PC-9 (cell line): ENCODE data around the gene LRRC2. TPM values are rescaled to one million over a fixed set of nuclear protein-coding genes. Genes with fewer than 3 reads are reported as not detected.

Experiments used
- BruUV-seq: library from RNA; stranded (reverse); fragments of 400-500 nt; replicated peaks from 2 replicates; lab custom pipeline; 2021; lab: Mats Ljungman, UMichigan
- CTCF ChIA-PET: fragments of 300-600 bp; sonication (Branson Sonifier 250); formaldehyde crosslinking; loops from one replicate; lab custom pipeline; 2022; ENCODE audit warnings: antibody characterized with exemption; lab: Charles Lee
- POLR2A ChIA-PET: fragments of 300-600 bp; sonication (Branson Sonifier 250); formaldehyde crosslinking; loops from one replicate; lab custom pipeline; 2022; ENCODE audit warnings: antibody characterized with exemption; ENCODE audit not compliant: unreplicated experiment; lab: Charles Lee
- DNase-seq, 2 experiments: peaks; one replicate each; pipeline versions ENCODE4 v3.0.0 to v3.0.0-alpha.2; 2015 to 2022; ENCODE audit warnings: mixed read lengths in 1 of 2
- H2AFZ ChIP-seq: fragments of 200-600 bp; sonication (generic); 2 replicates; pipeline ENCODE4 v1.8.1; 2017; ENCODE audit warnings: antibody characterized with exemption
- H3F3A ChIP-seq: fragments of 200-600 bp; sonication (generic); 2 replicates; pipeline ENCODE4 v1.8.1; 2017; ENCODE audit warnings: antibody characterized with exemption, mild to moderate bottlenecking, low read depth; ENCODE audit not compliant: insufficient read depth
- H3K27ac ChIP-seq: fragments of 200-600 bp; sonication (generic); 2 replicates; pipeline ENCODE4 v1.6.1; 2016; ENCODE audit warnings: mixed run types
- H3K27me3 ChIP-seq: fragments of 200-600 bp; sonication (generic); 2 replicates; pipeline ENCODE4 v1.6.1; 2016; ENCODE audit warnings: low read depth, mixed run types; ENCODE audit not compliant: insufficient read depth
- H3K36me3 ChIP-seq: fragments of 200-600 bp; sonication (generic); 2 replicates; pipeline ENCODE4 v1.6.1; 2016; ENCODE audit warnings: low read depth, mixed run types
- H3K4me1 ChIP-seq: fragments of 200-600 bp; sonication (generic); replicated peaks from 2 replicates; pipeline ENCODE4 v1.6.1; 2016; ENCODE audit warnings: mixed run types; ENCODE audit not compliant: insufficient read depth
- H3K4me2 ChIP-seq: fragments of 200-600 bp; sonication (generic); 2 replicates; pipeline ENCODE4 v1.6.1; 2017; ENCODE audit warnings: mixed run types
- H3K4me3 ChIP-seq: fragments of 200-600 bp; sonication (generic); 2 replicates; pipeline ENCODE4 v1.6.1; 2016; ENCODE audit warnings: mixed run types
- H3K79me2 ChIP-seq: fragments of 200-600 bp; sonication (generic); 2 replicates; pipeline ENCODE4 v1.6.1; 2017; ENCODE audit warnings: low read depth, mixed run types
- H3K9me2 ChIP-seq: fragments of 200-600 bp; sonication (generic); 2 replicates; pipeline ENCODE4 v1.8.1; 2017; ENCODE audit warnings: mild to moderate bottlenecking; ENCODE audit not compliant: insufficient read depth
- H3K9me3 ChIP-seq: fragments of 200-600 bp; sonication (generic); 2 replicates; pipeline ENCODE4 v1.8.1; 2016; ENCODE audit warnings: low read depth; ENCODE audit not compliant: insufficient read depth
- H4K20me1 ChIP-seq: fragments of 200-600 bp; sonication (generic); 2 replicates; pipeline ENCODE4 v1.8.1; 2017; ENCODE audit not compliant: insufficient read depth
- CTCF ChIP-seq: fragments of 200-600 bp; sonication (generic); conservative IDR thresholded peaks from 2 replicates; pipeline ENCODE4 v1.6.1; 2017; ENCODE audit warnings: mixed run types, antibody characterized with exemption, mild to moderate bottlenecking, moderate library complexity
- EZH2 ChIP-seq: fragments of 200-600 bp; sonication (generic); IDR thresholded peaks from 2 replicates; pipeline ENCODE4 v1.8.0; 2017; ENCODE audit warnings: antibody characterized with exemption, low read depth
- intact Hi-C: fragments of 100-400 bp; cut with micrococcal nuclease; formaldehyde crosslinking; loops from one replicate; pipeline ENCODE4 v1.10.0; 2022; ENCODE audit not compliant: unreplicated experiment
- total RNA-seq: library from RNA; stranded (reverse); gene quantifications from 2 replicates; pipeline ENCODE4 v1.2.3, GENCODE V29; 2021

The LRRC2 gene
- total RNA-seq, 1 experiment from 2014 or later, result 0.22 TPM

- POLR2A ChIA-PET, result no interaction called here
- intact Hi-C loops, result no loop called here
- BruUV-seq, result no TSS peak
Measured at GRCh38 chr3:46585799-46586693, 19.9 kb upstream of the LRRC2 start.

GRCh38 chr3:46584598-46585467, 18.7 kb upstream of the LRRC2 start:
- no peak overlapping the region for H3K4me2 ChIP-seq
- no peaks in the 10 kb centered on the region for H3F3A ChIP-seq
- no peaks in the 10 kb centered on the region for H3K9me2 ChIP-seq
- no TSS peak for BruUV-seq
- H3K4me3 ChIP-seq, result no peak overlapping the region
- ChIA-PET POLR2A (no interaction called here), CTCF (interaction anchor here (0.6 kb wide), 1 partner anchor 526 kb away, joined by 9 read pairs; no protein-coding TSS in a partner anchor)
- H3K27me3 ChIP-seq, result no peaks in the 10 kb centered on the region
- TF ChIP-seq CTCF (no peak), EZH2 (no peak)
- intact Hi-C loops, result no loop called here
- H3K9me3 ChIP-seq, result no peaks in the 10 kb centered on the region
- H3K4me1 ChIP-seq, result no peaks in the 10 kb centered on the region
- no peaks in the 10 kb centered on the region for H3K79me2 ChIP-seq
- no peaks in the 10 kb centered on the region for H3K36me3 ChIP-seq
- no peak overlapping the region for H3K27ac ChIP-seq
- DNase-seq, result no peak
- no peak overlapping the region for H2AFZ ChIP-seq
- H4K20me1 ChIP-seq, result no peaks in the 10 kb centered on the region

More at GRCh38 chr3:46585799-46586693, 19.9 kb upstream of the LRRC2 start:
- Histone ChIP-seq H2AFZ (no peak overlapping the region), H3F3A (no peaks in the 10 kb centered on the region), H3K4me2 (no peak overlapping the region), H3K79me2 (no peaks in the 10 kb centered on the region), H3K27ac (no peak overlapping the region), H4K20me1 (no peaks in the 10 kb centered on the region), H3K9me2 (no peaks in the 10 kb centered on the region), H3K36me3 (no peaks in the 10 kb centered on the region), H3K4me1 (no peaks in the 10 kb centered on the region), H3K9me3 (no peaks in the 10 kb centered on the region), H3K27me3 (no peaks in the 10 kb centered on the region), H3K4me3 (no peak overlapping the region)
- no peak for DNase-seq
- CTCF ChIA-PET, result no interaction called here
- TF ChIP-seq CTCF (no peak), EZH2 (no peak)

DNA sequence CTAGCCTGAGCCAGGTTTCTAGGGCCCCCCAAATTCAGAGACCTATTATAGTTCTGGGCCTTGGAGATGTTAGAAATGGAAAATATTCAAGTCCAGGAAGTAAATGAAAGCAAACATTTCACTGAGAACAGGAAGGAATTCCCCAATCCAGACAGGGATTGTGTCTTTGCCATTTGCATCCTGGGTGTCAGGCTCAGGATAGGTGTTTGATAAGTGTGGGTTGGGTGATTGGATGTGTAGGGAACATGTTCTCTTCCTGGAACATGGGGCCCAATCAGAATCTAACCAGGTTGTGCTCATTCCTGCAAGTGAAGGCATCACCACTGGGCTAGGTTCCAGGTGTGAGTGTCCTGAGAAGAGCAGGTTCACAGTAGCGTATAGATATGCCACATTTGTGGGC, 14.6 kb upstream of the LRRC2 start:
- H2AFZ ChIP-seq, result no peak overlapping the region
- H3K79me2 ChIP-seq, result no peaks in the 10 kb centered on the region
- no peak overlapping the region for H3K4me2 ChIP-seq
- no TSS peak for BruUV-seq
- H3K27me3 ChIP-seq, result no peaks in the 10 kb centered on the region
- no peak overlapping the region for H3K27ac ChIP-seq
- no peaks in the 10 kb centered on the region for H3K9me3 ChIP-seq
- H3K36me3 ChIP-seq, result no peaks in the 10 kb centered on the region
- no peaks in the 10 kb centered on the region for H3K9me2 ChIP-seq
- intact Hi-C loops, result no loop called here
- POLR2A ChIA-PET, result no interaction called here
- H3K4me1 ChIP-seq, result no peaks in the 10 kb centered on the region
- TF ChIP-seq CTCF, result no peak
- no peak for TF ChIP-seq EZH2
- no peaks in the 10 kb centered on the region for H3F3A ChIP-seq
- DNase-seq, result no peak
- H4K20me1 ChIP-seq, result no peaks in the 10 kb centered on the region
- CTCF ChIA-PET, result no interaction called here
- H3K4me3 ChIP-seq, result no peak overlapping the region
